H9 (cell line): Measurements from ENCODE around the gene MUC5B. TPM values are rescaled to one million over a fixed set of nuclear protein-coding genes. Genes with fewer than 3 reads are reported as not detected.

Source experiments
- DNase-seq: peaks from one replicate; pipeline ENCODE4 v3.0.0-alpha.2; 2017
- H2AFZ ChIP-seq: one replicate; pipeline ENCODE4 v1.6.1; 2013; ENCODE audit warnings: mild to moderate bottlenecking, low read length, control low read depth, moderate library complexity
- H2AK5ac ChIP-seq: 2 replicates; pipeline ENCODE4 v1.6.1; 2013; ENCODE audit warnings: low read length, control low read depth, mixed read lengths; ENCODE audit not compliant: insufficient read length
- H2BK120ac ChIP-seq: one replicate; pipeline ENCODE4 v1.6.1; 2013; ENCODE audit warnings: low read depth, mild to moderate bottlenecking, low read length, control low read depth, inconsistent platforms; ENCODE audit not compliant: poor library complexity, severe bottlenecking
- H2BK12ac ChIP-seq: 2 replicates; pipeline ENCODE4 v1.6.1; 2013; ENCODE audit warnings: low read length, control low read depth, mixed read lengths, low read depth; ENCODE audit not compliant: insufficient read length
- H2BK15ac ChIP-seq: 2 replicates; pipeline ENCODE4 v1.6.1; 2013; ENCODE audit warnings: low read depth, low read length, control low read depth
- H2BK20ac ChIP-seq: one replicate; pipeline ENCODE4 v1.6.1; 2013; ENCODE audit warnings: low read depth, mild to moderate bottlenecking, low read length, control low read depth, inconsistent platforms; ENCODE audit not compliant: poor library complexity, severe bottlenecking
- H2BK5ac ChIP-seq: 2 replicates; pipeline ENCODE4 v1.6.1; 2013; ENCODE audit warnings: low read length, control low read depth, mixed read lengths; ENCODE audit not compliant: insufficient read length
- H3K14ac ChIP-seq: 2 replicates; pipeline ENCODE4 v1.6.1; 2013; ENCODE audit warnings: low read length, control low read depth; ENCODE audit not compliant: insufficient read depth
- H3K18ac ChIP-seq: 2 replicates; pipeline ENCODE4 v1.6.1; 2013; ENCODE audit warnings: low read depth, mild to moderate bottlenecking, mixed read lengths, low read length, control low read depth; ENCODE audit not compliant: insufficient read length
- H3K23ac ChIP-seq: 2 replicates; pipeline ENCODE4 v1.6.1; 2013; ENCODE audit warnings: low read length, control low read depth, mixed read lengths, low read depth; ENCODE audit not compliant: insufficient read length
- H3K23me2 ChIP-seq: 2 replicates; pipeline ENCODE4 v1.6.1; 2013; ENCODE audit warnings: low read depth, mild to moderate bottlenecking, mixed read lengths, low read length, control low read depth; ENCODE audit not compliant: insufficient read length, poor library complexity, severe bottlenecking
- H3K27ac ChIP-seq: 2 replicates; pipeline ENCODE4 v1.5.1; 2013; ENCODE audit warnings: low read length, control low read depth, mixed read lengths, low read depth; ENCODE audit not compliant: insufficient read length
- H3K27me3 ChIP-seq: 2 replicates; pipeline ENCODE4 v1.6.1; 2013; ENCODE audit warnings: low read length, control low read depth, inconsistent platforms; ENCODE audit not compliant: insufficient read depth
- H3K4ac ChIP-seq: 2 replicates; pipeline ENCODE4 v1.6.1; 2013; ENCODE audit warnings: low read depth, mild to moderate bottlenecking, control low read depth, inconsistent platforms, low read length, moderate library complexity
- H3K4me1 ChIP-seq: 2 replicates; pipeline ENCODE4 v1.6.1; 2013; ENCODE audit warnings: low read length, control low read depth, inconsistent platforms; ENCODE audit not compliant: insufficient read depth
- H3K4me2 ChIP-seq: 2 replicates; pipeline ENCODE4 v1.6.1; 2013; ENCODE audit warnings: low read length, control low read depth, mixed read lengths; ENCODE audit not compliant: insufficient read length, insufficient read depth
- H3K56ac ChIP-seq: 2 replicates; pipeline ENCODE4 v1.6.1; 2013; ENCODE audit warnings: low read depth, mild to moderate bottlenecking, mixed read lengths, low read length, control low read depth; ENCODE audit not compliant: insufficient read length
- H3K79me1 ChIP-seq: 2 replicates; pipeline ENCODE4 v1.6.1; 2013; ENCODE audit warnings: low read depth, mild to moderate bottlenecking, moderate library complexity, low read length, control low read depth, inconsistent platforms; ENCODE audit not compliant: insufficient read depth, poor library complexity, severe bottlenecking
- H3K79me2 ChIP-seq: 2 replicates; pipeline ENCODE4 v1.6.1; 2013; ENCODE audit warnings: low read length, control low read depth, inconsistent platforms; ENCODE audit not compliant: insufficient read depth
- H3K9ac ChIP-seq: 2 replicates; pipeline ENCODE4 v1.6.1; 2013; ENCODE audit warnings: low read length, control low read depth, mixed read lengths; ENCODE audit not compliant: insufficient read length; ENCODE audit errors: extremely low read depth
- H3K9me3 ChIP-seq: one replicate; pipeline ENCODE4 v1.6.1; 2013; ENCODE audit warnings: low read depth, low read length, inconsistent platforms; ENCODE audit not compliant: control insufficient read depth
- H3T11ph ChIP-seq: one replicate; pipeline ENCODE4 v1.6.1; 2013; ENCODE audit warnings: mild to moderate bottlenecking, low read length, control low read depth, inconsistent platforms
- H4K20me1 ChIP-seq: one replicate; pipeline ENCODE4 v1.6.1; 2013; ENCODE audit not compliant: control insufficient read depth, insufficient read length, insufficient read depth
- H4K5ac ChIP-seq: 2 replicates; pipeline ENCODE4 v1.6.1; 2013; ENCODE audit warnings: low read depth, mild to moderate bottlenecking, mixed read lengths, low read length, control low read depth; ENCODE audit not compliant: insufficient read length
- H4K8ac ChIP-seq: replicated peaks from 2 replicates; pipeline ENCODE4 v1.6.1; 2013; ENCODE audit warnings: low read length, control low read depth, mixed read lengths, low read depth; ENCODE audit not compliant: insufficient read length
- H4K91ac ChIP-seq: 2 replicates; pipeline ENCODE4 v1.6.1; 2013; ENCODE audit warnings: low read depth, mild to moderate bottlenecking, moderate library complexity, mixed read lengths, low read length, control low read depth; ENCODE audit not compliant: insufficient read length
- H3K27ac Mint-ChIP-seq, 3 experiments: 2 replicates in 2 of 3; 3 replicates in 1 of 3; pipeline ENCODE4 v1.8.0; 2020 to 2021; ENCODE audit warnings: mixed read lengths in 3 of 3, mild to moderate bottlenecking in 1 of 3, moderate library complexity in 1 of 3
- H3K27me3 Mint-ChIP-seq: 2 replicates; pipeline ENCODE4 v1.8.0; 2021; ENCODE audit warnings: low read depth, mild to moderate bottlenecking, moderate library complexity, mixed read lengths
- H3K36me3 Mint-ChIP-seq, 3 experiments: 2 replicates in 2 of 3; 3 replicates in 1 of 3; pipeline ENCODE4 v1.8.0; 2020 to 2021; ENCODE audit warnings: low read depth in 3 of 3, mixed read lengths in 3 of 3; ENCODE audit not compliant: insufficient read depth in 1 of 3
- H3K4me1 Mint-ChIP-seq, 2 experiments: 2 replicates each; pipeline ENCODE4 v1.8.0; 2020; ENCODE audit warnings: mixed read lengths in 2 of 2
- H3K4me3 Mint-ChIP-seq, 2 experiments: 2 replicates in 1 of 2; 3 replicates in 1 of 2; pipeline ENCODE4 v1.8.0; 2020 to 2021; ENCODE audit warnings: mild to moderate bottlenecking in 2 of 2, mixed read lengths in 2 of 2, moderate library complexity in 1 of 2
- H3K9me3 Mint-ChIP-seq, 2 experiments: 2 replicates in 1 of 2; 3 replicates in 1 of 2; pipeline ENCODE4 v1.8.0; 2020; ENCODE audit warnings: mild to moderate bottlenecking in 2 of 2, mixed read lengths in 2 of 2, moderate library complexity in 1 of 2
- CTCF ChIP-seq: fragments of 200-600 bp; sonication (generic); conservative IDR thresholded peaks from 3 replicates; pipeline ENCODE4 v1.8.0; 2021; ENCODE audit warnings: antibody characterized with exemption, mild to moderate bottlenecking
- WGBS: extraction: QIAGEN DNeasy Blood & Tissue Kit; methylation state at CpG from one replicate; pipeline ENCODE4 v1.1.7; 2013; ENCODE audit warnings: missing lambda C conversion rate, low lambda C conversion rate, mixed read lengths; ENCODE audit not compliant: insufficient read length; ENCODE audit errors: extremely low coverage; 5-methylcytosine and 5-hydroxymethylcytosine counted together
- total RNA-seq: library from RNA; stranded (reverse); gene quantifications from 2 replicates; pipeline ENCODE4 v1.2.1, GENCODE V29; 2021

Gene MUC5B
- total RNA-seq, 1 experiment from 2014 or later, result not detected

- Histone ChIP-seq H3K79me1 (peaks cover 9% of the 10 kb centered on the region), H2BK20ac (no peak overlapping the region), H3K9ac (no peak overlapping the region), H3K27ac (no peak overlapping the region), H3K4ac (no peak overlapping the region), H4K8ac (no peak overlapping the region), H4K20me1 (no peaks in the 10 kb centered on the region), H3K4me2 (no peak overlapping the region), H2BK15ac (no peak overlapping the region), H3K14ac (no peak overlapping the region), H2BK12ac (no peak overlapping the region), H3K79me2 (no peaks in the 10 kb centered on the region; the same call in 1 of the 2 replicates), H2AK5ac (no peak overlapping the region), H4K91ac (no peak overlapping the region), H4K5ac (no peak overlapping the region), H3K27me3 (no peaks in the 10 kb centered on the region), H3K56ac (no peak overlapping the region), H3K4me1 (no peaks in the 10 kb centered on the region; the same call in 1 of the 2 replicates), H2BK120ac (no peak overlapping the region), H3K23ac (no peak overlapping the region), H3K9me3 (no peaks in the 10 kb centered on the region), H2BK5ac (no peak overlapping the region), H3T11ph (no peak overlapping the region), H2AFZ (no peak overlapping the region), H3K18ac (no peak overlapping the region), H3K23me2 (no peaks in the 10 kb centered on the region)
- DNase-seq, result peak; percentile 13
- TF ChIP-seq CTCF, result no peak
- no peak overlapping the region for H3K4me3 Mint-ChIP-seq
- H3K27me3 Mint-ChIP-seq, result no peaks in the 10 kb centered on the region
- no peak overlapping the region for H3K27ac Mint-ChIP-seq
- H3K36me3 Mint-ChIP-seq, result peaks cover 3 to 21% (median 5%) of the 10 kb centered on the region in 3 experiments; a peak in 5 of 7 replicates
- WGBS, result no CpG with 5 or more reads among the region's 25 CpGs
- H3K9me3 Mint-ChIP-seq, result no peaks in the 10 kb centered on the region
- peaks cover 13 to 20% of the 10 kb centered on the region in 2 experiments for H3K4me1 Mint-ChIP-seq
Observed at GRCh38 chr11:1297011-1297575, 74.2 kb downstream of the MUC5B start.
